ENCODE measurements around the gene SGTA. TPM values are rescaled to one million over a fixed set of nuclear protein-coding genes. Genes with fewer than 3 reads are reported as not detected.

The SGTA gene
- total RNA-seq, 2 donors from 2014 or later = 48.7 to 54.4 TPM

DNA sequence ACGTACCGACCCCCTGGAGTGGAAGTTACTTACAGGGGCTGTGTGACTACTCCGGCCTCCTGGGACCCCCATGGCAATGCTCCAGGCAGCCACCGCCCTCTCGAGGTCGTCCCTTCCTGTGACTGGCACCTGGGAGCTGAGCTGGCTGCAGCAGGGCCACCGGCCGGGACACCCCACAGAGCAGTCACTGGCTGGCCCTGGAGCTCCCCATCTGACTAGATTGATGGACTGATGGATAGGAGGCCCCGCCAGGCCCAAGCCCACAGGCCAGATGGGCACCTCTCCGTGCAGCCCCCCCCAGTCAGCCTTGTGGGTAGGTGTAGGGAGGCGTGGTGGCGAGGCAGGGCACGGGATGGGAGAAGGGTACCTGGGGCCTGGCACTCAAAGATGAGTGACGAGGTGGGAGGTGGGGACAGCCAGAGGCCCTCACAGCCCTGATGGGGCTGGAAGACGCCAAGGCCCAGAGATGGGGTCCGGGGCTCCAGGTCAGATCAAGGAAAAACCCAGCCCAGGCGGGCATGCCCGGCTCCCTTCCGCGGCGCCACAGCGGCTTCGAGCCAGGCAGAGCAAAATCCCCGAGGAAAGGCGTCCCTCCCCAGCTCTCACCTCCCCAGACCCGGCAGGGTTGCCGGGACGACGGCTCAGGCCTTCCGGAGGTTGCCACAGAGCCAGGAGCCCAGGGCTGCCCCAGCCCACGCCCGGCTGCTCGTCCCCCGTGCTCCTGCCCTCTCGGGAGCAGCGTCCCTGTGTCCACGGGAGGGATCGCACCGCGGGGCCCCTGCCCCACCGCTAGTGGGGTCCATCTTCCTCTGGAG is 51.7 kb downstream of the SGTA start:
- Mint-ChIP-seq H3K27ac (no peak overlapping the region), H3K9me3 (no peaks in the 10 kb centered on the region), H3K36me3 (peaks cover under 1% of the 10 kb centered on the region in 2 donors)
- ATAC-seq = no peak
- DNase-seq (ENCODE audit: low spot score in 2 of 2) = no peak

DNA sequence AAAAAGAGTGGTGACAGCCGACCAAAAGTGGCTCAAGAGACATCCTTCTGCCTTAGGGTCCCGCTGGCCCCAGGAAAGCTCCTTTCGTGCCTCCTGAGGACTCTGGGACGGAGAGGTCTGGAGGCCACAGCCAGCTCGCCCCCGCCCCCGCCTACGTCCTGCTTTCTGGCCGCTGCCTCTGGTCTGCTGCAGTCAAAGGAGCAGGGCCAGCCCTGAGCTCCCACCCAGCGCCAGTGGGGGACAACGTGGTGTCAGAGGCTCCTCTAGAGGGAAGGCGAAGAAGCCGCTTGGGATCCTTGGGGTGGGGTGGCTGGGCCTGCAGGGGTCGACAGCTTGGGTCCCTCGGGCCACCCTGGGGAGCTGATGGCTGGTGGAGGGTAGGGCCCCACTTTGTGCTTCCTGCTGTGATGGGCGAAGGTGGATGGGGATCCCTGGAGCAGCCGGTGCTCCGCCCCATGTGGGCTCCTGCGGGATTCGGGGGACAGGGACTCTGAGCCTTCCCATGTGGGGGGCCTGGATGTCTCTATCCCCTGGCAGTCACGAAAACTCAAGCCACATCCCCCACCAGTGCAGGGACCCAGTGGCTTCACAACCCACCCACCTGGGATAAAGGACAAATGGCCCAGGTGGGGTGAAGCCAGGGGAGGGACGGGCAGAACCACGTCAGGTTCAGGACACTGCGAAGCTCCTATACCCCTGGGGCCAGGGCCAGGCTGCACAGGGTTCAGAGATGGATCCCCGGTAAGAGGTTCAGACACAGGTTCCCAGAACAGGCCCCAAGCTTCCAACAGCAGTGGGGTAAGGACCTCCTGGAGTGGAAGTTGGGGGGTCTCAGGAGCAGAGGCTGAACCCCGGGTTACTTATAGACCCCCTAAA is 52.9 kb downstream of the SGTA start:
- DNase-seq (ENCODE audit: low spot score in 2 of 2) = no peak
- ATAC-seq = no peak
- H3K27ac Mint-ChIP-seq = no peak overlapping the region
- no peaks in the 10 kb centered on the region for H3K9me3 Mint-ChIP-seq
- no peaks in the 10 kb centered on the region for H3K36me3 Mint-ChIP-seq

DNA sequence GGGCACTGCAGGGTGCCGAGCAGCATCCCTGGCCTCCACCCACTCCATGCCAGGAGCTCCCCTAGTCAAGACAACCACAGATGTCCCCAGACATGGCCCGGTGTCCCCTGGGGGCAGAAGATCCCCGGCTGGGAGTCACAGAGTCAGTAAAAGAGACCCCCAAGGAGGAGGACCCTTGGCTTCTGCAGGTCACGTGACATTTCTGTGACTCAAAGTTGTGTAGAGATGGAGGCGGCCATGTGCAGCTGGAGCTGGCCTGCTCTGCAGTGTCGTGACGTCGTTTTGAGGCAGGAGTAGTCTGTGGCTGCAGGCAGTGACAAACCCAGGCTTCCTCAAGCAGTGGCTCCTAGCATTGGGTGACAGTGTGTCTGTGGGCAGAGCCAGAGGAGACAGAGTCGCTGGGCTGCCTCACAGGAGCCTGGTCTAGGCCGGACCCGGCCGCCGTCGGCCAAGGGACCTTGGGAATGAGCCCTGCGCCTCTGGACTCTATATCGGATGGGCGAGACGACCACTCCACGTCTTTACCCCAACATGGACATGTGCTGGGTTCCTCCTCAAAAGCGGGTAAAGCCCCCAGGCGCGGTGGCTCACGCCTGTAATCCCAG is 54.2 kb downstream of the SGTA start:
- no peak for DNase-seq (ENCODE audit: low spot score in 2 of 2)
- Mint-ChIP-seq H3K9me3 (no peaks in the 10 kb centered on the region), H3K36me3 (no peaks in the 10 kb centered on the region), H3K27ac (no peak overlapping the region)
- no peak for ATAC-seq

DNA sequence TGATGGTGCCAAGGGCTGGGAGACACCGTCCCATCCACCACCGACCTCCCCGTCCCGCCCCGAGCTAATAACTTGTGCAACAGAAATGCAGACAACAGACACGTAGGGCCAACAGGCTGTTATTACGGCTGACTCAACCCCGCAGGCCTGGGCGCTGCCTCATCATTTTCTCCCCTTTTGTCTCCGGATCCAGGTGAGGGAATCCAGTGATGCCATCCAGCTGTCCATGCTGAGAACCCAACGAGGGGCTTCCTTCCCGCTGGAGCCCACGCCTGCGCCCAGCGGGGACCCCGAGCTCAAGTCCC is 55.5 kb downstream of the SGTA start:
- no peak for ATAC-seq
- H3K9me3 Mint-ChIP-seq = no peaks in the 10 kb centered on the region
- H3K36me3 Mint-ChIP-seq = no peaks in the 10 kb centered on the region
- no peak overlapping the region for H3K27ac Mint-ChIP-seq
- no peak for DNase-seq (ENCODE audit: low spot score in 2 of 2)

DNA sequence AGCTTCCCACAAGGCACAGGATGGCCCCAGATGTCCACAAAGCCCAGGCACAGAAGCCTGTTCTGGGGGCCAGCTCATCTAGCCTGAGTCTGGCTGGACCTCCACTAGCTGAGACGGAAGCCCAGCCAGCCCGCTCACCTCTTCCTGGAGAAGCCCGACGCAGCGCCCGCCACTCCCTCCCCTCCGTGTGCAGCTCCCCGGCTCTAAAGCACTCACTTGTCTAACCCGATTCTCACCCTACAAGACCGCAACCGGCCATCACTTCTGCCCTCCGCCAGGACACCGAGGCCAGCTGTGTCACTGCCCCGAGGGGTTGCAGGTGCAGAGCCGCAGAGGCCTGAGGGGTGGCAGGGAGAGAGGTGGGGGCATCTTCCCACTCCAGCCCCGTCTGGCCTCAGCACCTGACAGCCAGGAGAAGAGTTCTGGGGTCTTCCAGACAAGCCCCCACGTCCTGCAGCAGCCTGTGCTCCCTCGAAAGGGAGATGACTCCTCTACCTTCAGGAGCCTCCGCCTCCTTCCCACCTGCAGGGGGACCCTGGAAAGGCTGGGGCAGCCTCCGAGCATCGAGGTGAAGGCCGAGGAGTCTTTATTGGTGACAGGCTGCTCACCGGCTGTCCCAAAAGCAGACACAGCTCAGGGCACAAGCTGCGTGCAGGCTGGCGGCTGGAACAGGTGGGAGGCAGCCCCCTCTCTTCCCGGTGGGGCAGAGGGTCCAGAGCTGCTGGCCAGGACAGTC is 56.0 kb downstream of the SGTA start:
- no peaks in the 10 kb centered on the region for H3K9me3 Mint-ChIP-seq
- ATAC-seq = peak in 1 of 2 donors; percentile 18
- no peak overlapping the region for H3K27ac Mint-ChIP-seq

DNA sequence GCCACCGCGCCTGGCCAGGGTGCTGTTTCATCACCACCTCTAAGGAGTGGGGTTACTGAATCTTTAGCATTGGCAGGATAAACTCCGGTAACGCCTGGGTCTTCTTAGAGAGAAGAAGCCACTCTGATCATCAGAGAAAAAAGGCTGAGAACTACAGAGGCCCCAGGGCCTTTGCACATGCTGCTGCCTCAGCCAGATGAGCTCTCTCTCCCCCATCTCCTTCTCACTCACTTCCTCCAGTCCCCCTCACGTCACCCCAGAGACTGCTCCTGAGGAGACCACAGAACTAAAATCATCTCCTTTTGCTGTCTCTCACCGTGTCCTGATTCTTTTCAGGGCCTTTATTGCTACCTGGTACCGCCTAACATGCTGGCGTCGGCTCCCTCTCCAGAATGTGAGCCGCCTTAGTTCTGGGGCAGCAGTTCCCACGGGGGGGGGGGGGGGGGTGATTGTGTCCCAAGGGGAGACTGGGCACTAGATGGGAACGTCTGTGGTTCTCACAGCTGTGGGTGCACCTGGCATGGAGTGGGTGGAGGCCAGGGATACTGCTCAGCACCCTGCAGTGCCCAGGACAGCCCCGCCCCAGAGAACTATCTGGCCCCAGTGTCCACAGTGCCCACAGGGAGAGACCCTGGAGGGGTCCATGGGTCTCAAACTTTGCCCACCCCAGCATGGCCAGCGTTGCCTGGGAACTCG is 56.8 kb downstream of the SGTA start:
- DNase-seq (ENCODE audit: low spot score in 2 of 2) (no peak), ATAC-seq (no peak)
- H3K36me3 Mint-ChIP-seq = no peaks in the 10 kb centered on the region
- H3K9me3 Mint-ChIP-seq = no peaks in the 10 kb centered on the region
- H3K27ac Mint-ChIP-seq = no peak overlapping the region

More for the DNA sequence above, 56.0 kb downstream of the SGTA start:
- H3K36me3 Mint-ChIP-seq = no peaks in the 10 kb centered on the region
- DNase-seq (ENCODE audit: low spot score in 2 of 2) = no peak

DNA sequence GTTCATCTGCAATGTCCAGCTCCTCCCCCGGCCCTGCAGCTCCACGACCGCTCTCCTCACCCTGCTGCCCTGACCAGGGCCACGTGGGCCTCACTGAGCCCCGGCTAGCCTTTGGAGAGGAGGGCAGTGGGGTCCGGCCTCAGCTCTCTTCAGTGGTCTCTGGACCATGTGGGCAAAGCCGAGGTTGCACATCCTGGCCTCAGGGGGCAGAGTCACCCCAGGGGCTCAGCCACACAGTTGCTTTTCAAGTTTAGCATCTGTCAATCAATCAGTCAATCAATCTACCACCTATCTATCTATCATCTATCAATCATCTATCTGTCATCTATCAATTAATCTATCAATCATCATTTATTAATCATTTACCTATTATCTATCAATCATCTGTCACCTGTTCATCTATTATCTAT is 58.9 kb downstream of the SGTA start:
- DNase-seq (ENCODE audit: low spot score in 2 of 2) = no peak
- no peaks in the 10 kb centered on the region for H3K36me3 Mint-ChIP-seq
- no peak overlapping the region for H3K27ac Mint-ChIP-seq
- no peak for ATAC-seq
- no peaks in the 10 kb centered on the region for H3K9me3 Mint-ChIP-seq

DNA sequence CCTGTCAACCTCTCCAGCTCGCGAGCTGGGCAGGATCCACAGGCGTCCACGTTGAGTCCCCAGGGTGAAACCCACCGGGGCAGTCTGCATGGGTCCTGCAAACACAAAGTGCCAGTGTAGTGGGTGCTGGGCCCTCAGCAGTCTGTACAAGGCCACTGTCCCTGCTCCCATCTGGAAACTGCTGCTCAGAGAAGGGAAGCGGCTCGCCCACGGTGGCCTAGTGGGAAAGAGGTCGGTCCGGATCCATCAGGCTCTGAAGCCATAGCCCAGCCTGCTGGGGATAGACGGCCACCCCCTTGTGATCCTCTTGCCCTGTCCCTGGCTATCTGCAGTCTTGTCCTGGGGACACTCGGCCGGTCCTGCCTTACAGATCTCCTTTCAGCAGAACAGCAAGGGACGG is 59.3 kb downstream of the SGTA start:
- no peak for DNase-seq (ENCODE audit: low spot score in 2 of 2)
- no peak for ATAC-seq
- no peaks in the 10 kb centered on the region for H3K9me3 Mint-ChIP-seq
- no peaks in the 10 kb centered on the region for H3K36me3 Mint-ChIP-seq
- H3K27ac Mint-ChIP-seq = no peak overlapping the region

DNA sequence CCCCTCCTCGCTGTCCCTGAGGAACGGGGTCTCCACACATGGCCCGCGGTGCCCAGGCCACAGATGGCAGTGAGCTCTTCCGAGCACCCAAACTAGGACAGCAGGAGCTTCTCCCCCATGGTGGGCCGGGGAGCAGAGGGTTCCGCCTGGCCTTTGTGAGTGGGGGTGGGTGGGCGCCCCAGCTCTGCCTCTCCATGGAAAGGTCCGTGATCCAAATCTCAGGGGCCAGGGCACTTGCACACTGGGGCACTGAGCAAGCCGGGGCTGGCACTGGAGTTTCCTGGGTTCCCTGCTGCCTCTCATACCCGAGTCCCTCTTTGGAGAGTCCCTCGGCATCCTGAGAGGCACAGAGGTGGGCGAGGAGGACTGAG is 59.7 kb downstream of the SGTA start:
- no peak overlapping the region for H3K27ac Mint-ChIP-seq
- no peaks in the 10 kb centered on the region for H3K36me3 Mint-ChIP-seq
- ATAC-seq = no peak
- no peaks in the 10 kb centered on the region for H3K9me3 Mint-ChIP-seq
- DNase-seq (ENCODE audit: low spot score in 2 of 2) = no peak

DNA sequence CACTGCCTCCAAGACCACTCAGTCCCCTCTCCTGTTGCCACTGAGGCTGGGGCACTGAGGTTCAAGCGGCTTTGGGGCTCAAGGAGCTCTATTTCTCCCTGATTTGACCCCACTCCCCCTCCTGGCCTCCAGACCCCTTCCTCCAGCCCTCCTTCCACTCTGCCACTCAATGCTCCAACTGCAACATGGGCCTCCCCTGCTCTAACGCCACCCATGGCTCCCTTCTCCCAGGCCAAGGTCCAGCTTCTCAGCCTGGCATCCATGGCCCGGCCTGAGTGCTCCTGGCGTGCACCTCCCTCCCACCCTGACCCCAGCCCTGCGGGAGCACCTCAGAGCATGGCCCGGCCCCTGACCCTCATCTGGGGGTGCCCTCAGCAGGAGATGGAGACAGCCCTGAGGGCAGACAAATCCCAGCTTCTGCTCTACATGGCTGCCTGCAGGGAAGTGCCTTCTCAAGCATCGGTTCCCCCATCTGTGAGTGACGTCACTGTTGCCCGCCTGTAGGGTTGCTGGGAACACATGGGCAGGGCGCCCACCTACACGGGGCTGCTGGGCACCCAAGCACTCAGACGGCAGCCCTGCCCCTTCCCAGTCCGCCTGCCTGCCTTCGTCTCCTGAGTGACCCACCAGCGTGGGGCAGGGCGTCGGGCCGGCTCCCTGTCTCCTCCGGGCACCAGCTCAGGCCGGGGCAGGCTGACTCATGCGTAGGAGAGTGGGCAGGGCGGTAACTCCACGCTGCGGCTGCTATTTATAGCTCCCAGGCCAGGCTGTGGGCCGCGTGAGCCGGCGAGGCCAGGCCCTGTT is 60.3 kb downstream of the SGTA start:
- Mint-ChIP-seq H3K9me3 (no peaks in the 10 kb centered on the region), H3K36me3 (no peaks in the 10 kb centered on the region), H3K27ac (no peak overlapping the region)
- ATAC-seq (no peak), DNase-seq (ENCODE audit: low spot score in 2 of 2) (no peak)

DNA sequence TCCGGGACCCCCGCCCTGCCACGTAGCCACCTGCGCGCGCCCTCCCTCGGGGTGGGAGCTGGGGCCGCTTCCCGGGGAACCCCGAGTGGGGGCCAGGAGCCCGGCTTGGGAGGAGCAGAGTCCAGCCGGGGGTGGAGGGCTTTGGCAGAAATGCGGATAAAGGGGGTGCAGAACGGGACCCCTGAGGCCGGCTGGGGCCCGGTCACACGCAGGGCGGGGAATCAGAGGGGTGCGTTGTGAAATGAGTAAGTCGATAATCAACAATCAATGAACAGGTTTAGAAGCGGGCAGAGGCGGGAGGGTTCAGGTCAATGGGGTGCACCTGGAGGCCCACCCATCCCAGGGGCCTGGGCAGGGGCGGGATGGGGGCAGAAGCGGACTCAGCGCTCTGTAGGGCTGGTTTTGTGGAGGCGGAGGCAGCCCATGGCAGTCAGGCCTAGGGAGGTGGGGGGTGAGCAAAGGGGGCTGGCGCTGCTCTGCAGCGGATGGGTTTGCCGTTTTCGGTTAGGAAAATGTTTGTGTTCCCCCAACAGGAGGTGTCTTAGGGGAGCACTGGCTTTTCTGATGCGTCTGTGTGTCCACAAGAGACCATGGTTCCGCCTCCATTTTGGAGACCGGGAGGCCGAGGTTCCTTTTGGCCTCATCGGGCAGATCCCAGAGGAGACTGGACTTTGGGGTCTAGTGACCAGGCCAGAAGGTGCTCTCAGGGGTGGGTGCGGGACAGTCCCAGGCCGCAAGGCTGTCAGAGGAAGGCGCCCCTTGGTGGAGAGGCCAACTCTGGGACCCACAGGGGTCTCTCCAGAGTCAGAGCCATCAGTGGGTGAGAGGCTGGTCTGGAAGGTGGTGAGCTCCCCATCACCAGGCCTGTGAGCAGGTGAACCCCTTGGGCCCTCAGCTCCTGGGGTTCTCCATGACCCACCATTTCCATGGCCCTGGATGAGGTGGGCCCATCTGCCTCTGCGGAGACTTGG is 61.2 kb downstream of the SGTA start:
- Mint-ChIP-seq H3K36me3 (no peaks in the 10 kb centered on the region), H3K27ac (no peak overlapping the region), H3K9me3 (no peaks in the 10 kb centered on the region)
- DNase-seq (ENCODE audit: low spot score in 2 of 2) (no peak), ATAC-seq (no peak)

DNA sequence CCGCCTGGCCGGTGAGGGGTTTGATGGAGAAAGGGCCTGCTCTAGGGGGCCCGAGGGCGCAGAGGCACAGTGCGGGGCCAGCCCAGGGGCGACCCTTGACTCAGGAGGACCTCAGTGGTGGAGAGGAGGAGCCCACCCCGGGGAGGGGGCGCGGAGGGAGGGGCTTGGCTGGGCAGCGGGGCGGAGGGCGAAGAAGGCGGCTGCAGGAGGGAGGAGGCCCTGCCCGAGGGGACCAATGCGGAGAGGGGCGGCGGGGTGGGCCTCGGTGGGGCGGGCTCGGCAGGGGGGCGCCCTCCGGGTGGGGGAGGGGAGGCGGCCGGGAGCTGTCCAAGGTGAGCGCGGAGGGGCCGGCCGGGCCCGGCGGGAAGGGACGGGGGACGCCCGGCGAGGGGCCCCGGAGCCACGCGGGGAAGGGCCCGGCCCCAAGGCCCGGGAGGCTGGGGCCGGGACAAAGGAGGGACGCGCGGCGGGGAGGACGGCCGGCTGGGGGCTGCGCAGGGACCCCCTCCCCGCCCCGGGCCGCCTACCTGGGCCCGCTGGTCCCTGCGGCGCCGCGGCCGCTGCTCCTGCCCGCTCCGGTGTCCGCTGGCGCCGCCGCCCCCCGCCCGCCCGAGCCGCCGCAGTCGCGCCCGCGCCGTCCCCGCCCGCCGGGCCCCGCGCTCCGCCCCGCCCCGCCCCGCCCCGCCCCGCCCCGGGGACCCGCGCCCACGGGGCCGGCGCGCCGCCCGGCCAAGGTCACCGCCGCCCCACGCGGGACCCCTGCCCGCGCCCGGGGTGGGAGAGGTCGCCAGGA is 62.1 kb downstream of the SGTA start, which contains the start of gene DIRAS1:
Gene DIRAS1, minus strand, starts transcription at position 596 of the 793 bp plus-strand sequence. CDS start 3,566 bp downstream, outside the sequence.
- Mint-ChIP-seq H3K9me3 (peaks cover 0 to under 1% of the 10 kb centered on the region in 2 donors), H3K36me3 (peaks cover 0 to under 1% of the 10 kb centered on the region in 2 donors), H3K27ac (no peak within 1 kb of the TSS)
- ATAC-seq = peak in 1 of 2 donors; percentile 52
- DNase-seq (ENCODE audit: low spot score in 2 of 2) = no peak

DNA sequence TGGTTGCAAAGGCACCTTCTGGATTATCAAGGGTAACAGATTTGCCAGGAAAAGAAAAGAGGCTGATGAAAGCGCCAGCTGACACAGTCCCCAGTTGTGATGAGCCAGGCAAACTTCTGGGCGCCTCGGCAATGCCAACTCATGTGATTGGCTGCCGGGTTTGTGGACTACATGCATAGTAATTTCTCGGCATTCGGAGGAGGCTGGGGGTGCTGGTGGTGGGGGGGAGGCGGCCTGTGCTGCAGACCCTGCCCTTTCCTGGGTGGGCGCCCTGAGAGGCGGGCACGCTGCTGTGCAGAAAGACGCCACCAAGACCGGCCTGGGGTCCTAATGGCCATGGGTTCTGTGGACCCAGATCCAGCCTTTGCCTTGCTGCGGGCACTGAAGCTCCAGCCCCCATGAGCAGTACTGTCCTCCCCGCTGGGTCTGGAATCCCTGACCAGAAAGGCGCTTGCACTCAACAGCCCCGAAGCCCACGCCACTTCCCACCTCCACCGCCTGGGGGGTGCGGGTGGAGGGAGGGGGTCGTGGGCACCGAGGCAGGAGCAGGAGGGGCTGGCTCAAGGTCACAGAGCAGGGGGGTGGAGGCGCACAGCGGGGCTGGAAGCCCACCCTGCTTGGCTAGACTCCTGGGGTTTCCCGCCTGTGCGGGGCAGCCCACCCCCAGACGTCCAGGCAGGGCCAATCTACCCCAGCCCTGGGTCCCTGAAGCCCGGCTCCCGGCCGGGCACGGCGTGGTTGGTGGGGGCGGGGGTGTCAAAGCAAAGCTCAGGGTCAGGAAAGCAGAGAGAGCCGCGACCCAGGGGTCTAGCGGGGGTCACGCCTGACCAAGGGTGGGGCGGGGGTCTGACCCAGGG is 62.9 kb downstream of the SGTA start:
- Mint-ChIP-seq H3K36me3 (peaks cover 0 to 9% of the 10 kb centered on the region in 2 donors), H3K27ac (no peak overlapping the region), H3K9me3 (peaks cover 5 to 7% of the 10 kb centered on the region in 2 donors)
- ATAC-seq (no peak), DNase-seq (ENCODE audit: low spot score in 2 of 2) (no peak)
